ENCODE data around the gene RNF151.
A peak's percentile ranks its signal among the peaks of the same experiment; 100 is the strongest.
"Not testable (repeated sequence)": the region's sequence is repeated elsewhere in the genome, so short reads cannot be mapped to it uniquely, and the experiment has no call there.

RNF151 gene

DNA sequence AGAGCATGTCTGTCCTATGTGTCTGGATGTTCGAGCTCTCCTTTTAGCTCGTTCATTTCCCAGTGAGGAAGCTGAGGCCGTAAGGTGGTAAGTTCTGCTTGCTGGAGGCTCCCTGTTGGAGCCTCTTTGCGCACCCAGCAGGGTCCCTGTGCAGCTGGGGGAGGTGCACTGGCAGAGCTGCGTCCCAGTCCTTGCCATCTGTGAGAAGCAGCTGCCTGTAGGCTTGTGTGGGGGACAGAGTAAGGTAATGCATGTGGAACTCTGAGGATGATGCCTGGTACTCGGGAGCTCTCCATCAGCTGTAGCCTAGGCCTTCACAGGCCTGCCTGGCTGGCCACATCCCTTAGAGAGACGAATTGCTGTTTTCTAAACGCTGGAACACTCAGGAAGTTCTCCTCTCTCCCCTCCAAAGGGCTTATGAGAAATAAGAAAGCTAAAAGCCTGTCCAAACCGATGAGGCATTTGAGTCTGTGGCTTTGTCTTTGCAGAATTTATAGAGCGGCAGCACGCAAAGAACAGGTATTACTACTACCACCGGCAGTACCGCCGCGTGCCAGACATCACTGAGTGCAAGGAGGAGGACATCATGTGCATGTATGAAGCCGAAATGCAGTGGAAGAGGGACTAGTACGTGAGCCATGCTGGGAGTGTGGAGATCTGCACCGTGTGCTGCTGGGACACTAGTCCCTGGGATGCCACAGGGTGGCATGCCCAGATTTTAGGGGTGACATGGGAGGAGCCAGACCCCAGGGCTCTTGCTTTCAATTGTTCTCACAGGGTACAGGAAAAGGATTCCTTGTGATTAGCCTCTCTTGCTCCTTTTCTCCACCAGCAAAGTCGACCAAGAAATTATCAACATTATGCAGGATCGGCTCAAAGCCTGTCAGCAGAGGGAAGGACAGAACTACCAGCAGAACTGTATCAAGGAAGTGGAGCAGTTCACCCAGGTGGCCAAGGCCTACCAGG lies 5.7 kb upstream of the RNF151 start:
- no peak for DNase-seq (ENCODE audit: low spot score)

DNA sequence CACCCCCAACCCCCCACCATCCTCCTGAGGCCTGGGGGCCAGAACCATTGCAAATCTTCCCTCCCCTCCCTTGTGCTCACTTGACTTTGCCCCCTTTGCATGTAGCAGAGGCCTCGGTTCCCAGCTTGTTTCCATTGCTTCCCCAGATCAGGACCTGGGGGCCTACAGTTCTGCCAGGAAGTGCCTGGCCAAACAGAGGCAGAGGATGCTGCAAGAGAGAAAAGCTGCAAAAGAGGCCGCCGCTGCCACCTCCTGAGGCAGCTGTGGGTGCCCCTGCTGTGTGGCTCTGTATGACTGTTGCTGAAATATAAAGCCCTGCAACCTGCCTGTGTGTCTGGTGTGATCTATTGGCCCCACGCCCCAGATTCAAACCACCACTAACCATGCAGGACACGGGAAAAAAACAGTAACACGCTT lies 5.0 kb upstream of the RNF151 start:
- no peak for DNase-seq (ENCODE audit: low spot score)

DNA sequence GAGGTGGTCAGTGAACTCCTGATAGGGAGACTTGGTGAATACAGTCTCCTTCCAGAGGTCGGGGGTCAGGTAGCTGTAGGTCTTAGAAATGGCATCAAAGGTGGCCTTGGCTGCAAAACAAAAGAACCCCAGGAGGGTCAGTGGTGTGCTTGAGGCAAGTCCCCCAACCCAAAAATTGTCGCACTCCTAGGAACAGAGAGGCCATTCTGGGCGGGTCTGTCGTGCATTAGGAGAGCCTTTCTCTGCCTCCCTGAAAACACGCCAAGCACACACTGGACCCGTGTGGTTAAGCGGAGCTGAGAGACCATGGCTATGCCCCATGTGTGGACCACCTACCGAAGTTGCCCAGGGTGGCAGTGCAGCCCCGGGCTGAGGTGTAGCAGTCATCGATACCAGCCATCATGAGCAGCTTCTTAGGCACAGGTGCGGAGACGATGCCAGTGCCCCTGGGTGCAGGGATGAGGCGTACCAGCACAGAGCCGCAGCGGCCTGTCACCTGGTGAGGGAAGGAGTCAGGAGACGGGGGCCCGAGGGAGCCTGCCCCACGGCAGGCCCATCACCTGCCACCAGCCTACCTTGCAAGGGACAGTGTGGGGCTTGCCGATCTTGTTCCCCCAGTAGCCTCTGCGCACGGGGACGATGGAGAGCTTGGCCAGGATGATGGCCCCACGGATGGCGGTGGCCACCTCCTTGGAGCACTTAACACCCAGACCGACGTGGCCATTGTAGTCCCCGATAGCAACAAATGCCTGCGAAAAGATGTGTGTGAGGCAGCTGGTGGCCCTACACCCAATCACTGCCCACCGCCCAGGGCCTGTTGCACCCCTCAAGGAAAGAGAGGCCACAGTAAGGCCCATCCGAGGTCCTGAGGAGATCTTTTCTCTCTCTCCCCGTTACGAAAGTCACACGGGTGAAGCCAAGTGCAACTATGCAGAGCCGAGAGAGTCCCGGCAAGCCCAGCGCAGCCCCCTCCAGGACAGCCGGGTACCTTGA lies 4.2 kb upstream of the RNF151 start:
- not testable (repeated sequence) for DNase-seq (ENCODE audit: low spot score)

DNA sequence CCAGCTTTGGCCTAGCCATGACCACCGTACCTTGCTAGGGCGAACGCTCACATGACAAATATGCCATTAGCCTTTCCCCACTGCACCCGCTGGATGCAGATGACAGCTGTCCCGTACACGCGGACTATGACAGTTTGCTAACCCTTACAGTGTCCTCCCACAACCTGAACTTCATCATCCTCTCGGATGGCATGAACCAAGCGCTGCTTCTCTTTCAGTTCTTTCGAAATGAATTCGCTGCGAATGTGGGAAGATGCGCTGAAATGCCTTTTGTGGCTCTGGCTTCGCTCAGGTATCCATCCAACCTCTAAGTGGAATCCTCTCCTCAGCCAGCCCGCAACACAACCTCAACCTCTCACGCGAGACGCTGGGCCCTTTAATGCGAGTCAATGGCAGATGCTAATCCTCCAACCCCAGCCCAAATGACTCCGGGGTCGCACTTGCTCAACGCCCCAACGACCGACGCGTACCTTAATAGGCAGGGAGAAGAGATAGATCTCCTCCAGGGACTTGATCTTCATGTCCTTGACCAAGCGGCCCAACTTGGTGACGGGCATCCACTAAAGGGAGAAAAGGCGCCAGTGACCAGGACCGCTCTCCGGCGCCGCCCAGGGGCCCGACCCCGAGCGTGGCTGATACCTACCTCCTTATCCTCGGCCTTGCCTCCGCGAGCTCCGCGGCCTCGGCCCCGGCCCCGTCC lies 2.7 kb upstream of the RNF151 start:
- DNase-seq (ENCODE audit: low spot score): no peak

DNA sequence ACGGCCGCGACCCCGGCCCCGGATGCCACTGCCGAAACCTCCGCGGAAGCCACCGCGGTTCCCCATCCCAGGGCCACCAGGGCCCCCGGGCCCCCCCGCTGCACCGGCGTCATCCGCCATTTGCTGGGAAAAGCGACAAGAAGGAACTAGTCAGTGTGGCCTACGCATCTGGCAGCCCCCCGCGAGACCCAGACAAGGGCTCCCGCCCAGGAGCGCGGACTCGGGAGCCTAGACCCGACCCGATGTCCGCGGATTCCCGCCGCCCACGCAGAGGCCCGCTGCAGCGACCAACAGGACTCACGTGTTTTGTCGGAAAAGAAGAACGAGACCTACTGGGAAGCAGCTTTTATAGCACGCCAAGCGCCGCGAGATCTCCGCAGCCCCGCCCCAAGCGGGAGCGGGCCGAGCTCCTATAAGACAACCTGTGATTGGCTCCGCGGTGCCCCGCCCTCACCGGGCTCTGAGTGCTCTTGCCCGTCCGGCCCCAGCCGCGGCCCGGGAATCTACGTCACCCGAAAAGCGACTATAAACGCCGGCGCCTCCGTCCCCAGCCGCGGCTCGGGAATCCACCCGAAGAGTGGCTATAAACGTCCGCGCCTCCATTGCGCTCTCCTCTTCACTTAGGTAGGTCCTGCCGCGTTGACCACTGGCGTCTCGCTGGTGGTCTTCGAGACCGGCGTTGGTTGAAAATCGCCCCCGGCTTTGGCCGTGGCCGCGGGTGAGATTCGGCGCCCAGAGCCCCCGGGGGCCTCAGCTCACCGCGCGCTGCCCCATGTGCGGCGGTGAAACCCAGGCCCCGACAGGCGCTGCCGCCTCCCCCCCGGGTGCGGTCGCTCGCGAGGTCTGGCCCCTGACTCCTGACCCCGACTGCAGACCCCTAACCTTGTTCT lies 1.9 kb upstream of the RNF151 start, which contains the start of gene RPS2:
Gene RPS2 (minus strand): TSS at position 321 of the 890 bp plus-strand sequence. CDS start 201 bp downstream, at position 120.
- peak; percentile 100 for DNase-seq (ENCODE audit: low spot score)

DNA sequence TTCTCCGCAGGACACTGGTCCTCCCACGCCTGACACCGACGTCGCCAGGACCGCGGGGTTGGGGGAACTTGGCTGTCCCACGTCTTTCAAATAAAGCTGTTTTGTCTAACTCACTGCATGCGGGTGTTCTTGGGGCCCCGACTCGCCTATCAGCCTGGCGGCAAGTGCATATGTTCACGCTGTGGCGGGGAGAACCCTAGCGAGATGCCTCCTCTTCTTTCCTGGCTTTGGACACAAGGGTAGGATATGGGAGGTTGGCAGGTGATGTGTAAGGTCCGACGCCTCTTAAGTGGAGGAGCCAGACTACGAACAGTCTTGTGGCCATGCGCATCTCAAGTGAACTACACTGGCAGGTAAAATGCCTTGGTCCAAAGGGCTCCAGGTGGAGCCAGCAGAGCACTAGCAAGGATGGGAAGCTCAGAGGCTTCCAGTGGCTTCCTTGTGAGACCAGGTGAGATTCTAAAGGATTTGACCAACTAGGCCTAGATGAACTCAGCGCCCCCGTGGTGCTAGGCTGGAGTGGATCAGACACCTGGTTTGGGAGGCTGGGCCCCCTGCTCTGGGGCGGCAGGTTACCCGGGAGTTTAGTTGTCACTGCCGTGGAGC lies 1.2 kb upstream of the RNF151 start:
- DNase-seq (ENCODE audit: low spot score): no peak

DNA sequence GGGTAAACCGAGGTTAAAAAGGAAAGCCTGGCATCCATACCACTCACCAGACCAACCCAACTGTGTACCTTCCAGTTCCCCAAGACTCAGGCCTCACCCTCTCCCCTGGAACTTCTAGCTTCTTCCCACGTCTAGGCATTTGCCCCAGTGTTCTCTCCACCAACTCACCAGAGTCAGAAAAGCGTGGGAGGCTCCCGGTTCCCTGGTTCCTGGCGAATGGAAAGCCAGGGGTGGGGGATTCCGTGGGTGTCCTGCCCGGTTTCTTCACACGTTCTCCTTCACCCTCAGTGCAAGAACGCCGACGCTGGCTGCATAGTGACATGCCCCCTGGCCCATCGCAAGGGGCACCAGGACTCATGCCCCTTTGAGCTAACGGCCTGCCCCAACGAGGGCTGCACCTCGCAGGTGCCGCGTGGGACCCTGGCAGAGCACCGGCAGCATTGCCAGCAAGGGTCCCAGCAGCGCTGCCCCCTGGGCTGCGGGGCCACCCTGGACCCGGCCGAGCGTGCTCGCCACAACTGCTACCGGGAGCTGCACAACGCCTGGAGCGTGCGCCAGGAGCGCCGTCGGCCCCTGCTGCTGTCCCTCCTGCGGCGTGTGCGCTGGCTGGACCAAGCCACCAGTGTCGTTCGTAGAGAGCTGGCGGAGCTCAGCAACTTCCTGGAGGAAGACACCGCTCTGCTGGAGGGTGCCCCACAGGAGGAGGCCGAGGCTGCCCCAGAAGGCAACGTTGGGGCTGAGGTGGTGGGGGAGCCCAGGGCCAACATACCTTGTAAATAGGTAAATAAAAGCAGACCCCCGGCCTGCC lies 1.7 kb downstream of the RNF151 start:
- no peak for DNase-seq (ENCODE audit: low spot score)

DNA sequence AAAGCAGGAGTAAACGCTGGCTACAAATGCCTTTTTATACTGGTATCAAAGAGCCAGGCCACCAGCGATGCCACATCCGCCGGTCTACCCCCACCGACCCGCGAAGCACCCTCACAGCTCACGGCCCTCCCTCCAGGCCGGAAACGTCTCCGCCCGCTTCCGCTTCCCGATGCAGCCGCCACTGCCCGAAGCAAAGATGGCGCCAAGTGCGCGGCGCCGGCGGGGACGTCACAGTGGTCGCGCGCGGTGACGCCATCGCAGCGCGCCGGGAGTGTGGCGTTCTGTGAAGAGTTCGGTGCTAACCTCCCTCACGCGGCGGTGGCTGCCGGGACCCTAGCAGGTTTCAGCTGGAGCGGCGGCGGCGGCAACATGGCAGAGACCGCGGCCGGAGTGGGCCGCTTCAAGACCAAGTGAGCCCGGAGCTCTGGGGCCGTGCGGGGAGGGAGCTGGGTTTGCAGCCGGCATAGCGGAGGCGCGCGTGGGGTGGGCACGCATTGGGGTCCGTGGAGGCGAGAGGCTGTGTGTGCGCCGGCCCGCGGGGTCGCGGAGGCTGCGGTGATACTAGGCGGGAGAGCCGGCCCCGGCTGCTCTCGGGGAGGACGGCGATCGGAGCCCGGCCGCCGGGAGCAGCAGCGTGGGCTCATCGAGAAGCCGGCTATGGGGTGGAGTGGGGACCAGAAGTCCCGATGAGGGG lies 5.3 kb downstream of the RNF151 start, which contains the start of gene TBL3:
Gene TBL3 (plus strand): TSS at position 258 of the 694 bp plus-strand sequence. CDS start 112 bp downstream, at position 370.
- DNase-seq (ENCODE audit: low spot score): peak; percentile 97

DNA sequence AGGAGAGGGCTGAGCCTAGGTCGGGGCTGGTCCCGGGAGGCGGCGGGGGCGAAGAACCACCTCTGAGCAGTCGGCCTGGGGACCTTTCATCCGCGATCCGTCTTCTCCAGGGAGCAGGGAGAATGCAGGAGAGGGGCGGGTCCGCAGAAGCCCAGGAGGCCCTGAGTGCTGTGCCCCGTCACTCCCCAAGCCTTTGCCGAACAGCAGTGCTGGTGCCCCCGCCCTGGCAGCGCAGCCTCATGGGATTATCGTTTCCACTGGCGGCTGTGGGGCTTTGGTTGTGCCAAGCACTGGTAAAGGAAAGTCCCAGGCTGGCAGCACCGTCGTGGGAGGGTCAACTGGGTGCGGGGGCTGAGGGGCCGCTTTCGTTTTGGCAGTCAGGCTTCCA lies 5.8 kb downstream of the RNF151 start:
- peak; percentile 58 for DNase-seq (ENCODE audit: low spot score)

DNA sequence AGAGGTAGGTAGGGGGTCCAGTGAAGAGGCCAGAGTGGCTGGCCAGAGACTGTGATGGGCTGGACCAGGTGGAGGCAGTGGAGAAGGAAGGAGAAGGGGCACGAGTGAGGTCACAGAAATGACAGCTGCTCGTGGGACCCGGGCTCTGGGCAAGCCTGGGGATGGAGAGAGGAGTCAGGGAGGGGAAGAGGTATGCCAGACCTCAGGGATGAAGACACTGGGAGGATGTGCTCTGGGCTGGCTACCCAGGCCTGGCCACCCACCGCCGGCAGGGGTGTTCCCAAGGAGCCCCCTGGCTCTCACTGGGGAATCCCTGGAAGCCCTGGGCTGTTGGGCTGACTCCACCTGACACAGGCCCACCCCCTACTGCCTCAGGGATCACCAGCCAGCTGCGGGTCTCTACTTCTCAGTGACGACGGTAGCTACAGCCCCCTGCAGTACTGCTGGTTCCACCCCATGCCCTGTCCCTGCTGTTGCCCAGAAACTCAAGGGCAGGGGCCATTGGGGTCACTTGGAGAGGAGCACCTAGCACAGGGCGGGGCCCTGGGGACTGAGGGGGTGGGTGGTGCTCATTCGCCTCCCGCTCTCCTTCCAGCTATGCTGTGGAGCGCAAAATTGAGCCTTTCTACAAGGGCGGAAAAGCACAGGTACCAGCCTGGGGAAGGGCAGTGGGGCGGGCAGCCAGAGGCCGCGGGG lies 7.0 kb downstream of the RNF151 start:
- DNase-seq (ENCODE audit: low spot score): no peak

DNA sequence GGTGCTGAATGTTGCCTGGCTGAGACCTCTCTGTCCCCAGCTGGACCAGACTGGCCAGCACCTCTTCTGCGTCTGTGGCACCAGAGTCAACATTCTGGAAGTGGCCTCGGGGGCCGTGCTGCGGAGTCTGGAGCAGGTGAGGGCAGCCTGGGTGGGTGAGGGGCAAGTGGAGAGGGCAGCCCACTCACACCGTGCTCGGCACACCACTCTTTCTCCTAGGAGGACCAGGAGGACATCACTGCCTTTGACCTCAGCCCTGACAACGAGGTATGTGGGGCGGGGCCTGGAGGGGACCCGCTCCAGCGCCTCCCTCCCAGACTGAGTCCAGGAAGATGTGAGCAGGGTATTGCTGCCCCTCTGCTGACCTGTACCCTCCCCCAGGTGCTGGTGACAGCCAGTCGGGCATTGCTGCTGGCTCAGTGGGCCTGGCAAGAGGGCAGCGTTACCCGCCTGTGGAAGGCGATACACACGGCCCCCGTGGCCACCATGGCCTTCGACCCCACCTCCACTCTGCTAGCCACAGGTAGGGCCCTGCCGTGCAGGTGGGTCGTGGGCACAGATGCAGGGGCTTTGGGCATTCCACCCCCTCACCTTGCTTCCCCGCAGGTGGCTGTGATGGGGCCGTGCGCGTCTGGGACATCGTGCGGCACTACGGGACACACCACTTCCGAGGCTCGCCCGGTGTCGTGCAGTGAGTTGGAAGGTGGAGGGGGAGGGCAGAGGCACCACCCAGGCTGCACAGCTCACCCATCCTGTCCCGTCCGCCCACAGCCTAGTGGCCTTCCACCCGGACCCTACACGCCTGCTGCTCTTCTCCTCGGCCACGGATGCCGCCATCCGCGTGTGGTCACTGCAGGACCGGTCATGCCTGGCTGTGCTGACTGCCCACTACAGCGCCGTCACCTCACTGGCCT lies 7.8 kb downstream of the RNF151 start:
- no peak for DNase-seq (ENCODE audit: low spot score)

DNA sequence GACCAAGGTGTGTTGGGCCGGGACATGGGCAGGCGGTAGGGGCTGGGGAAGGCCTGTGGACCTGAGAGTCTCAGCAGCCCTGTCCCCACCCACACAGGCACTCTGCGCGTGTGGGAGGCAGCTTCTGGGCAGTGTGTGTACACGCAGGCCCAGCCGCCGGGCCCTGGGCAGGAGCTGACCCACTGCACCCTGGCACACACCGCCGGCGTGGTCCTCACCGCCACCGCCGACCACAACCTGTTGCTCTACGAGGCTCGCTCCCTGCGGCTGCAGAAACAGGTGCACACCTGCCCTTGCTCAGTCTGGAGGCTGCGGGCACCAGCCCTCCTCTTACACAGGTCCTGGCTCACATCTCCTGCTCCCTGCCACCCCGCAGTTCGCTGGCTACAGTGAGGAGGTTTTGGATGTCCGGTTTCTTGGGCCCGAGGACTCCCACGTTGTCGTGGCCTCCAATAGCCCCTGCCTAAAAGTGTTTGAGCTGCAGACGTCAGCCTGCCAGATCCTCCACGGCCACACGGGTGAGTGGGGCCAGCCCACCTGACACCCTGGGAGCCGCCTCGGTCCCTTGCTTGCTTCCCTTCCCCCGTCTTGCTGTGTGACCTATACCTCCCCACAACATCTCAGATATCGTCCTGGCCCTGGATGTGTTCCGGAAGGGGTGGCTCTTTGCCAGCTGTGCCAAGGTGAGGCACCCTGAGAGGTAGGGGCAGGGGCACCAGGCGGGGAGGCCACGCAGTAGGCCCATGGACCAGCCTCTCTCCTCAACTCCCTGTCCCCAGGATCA lies 9.0 kb downstream of the RNF151 start:
- no peak for DNase-seq (ENCODE audit: low spot score)

DNA sequence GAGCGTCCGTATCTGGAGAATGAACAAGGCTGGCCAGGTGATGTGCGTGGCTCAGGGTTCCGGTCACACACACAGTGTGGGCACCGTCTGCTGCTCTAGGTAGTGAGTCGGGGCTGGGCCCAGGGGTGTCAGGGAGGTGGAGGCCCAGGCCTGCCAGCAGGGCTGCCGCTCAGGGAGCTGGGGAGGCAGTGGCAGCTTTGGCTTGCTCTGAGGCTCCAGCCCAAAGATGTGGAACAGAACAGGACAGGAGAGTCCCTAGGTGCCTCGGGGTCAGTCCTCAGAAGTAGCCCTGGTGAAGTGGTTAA lies 9.5 kb downstream of the RNF151 start:
- no peak for DNase-seq (ENCODE audit: low spot score)

DNA sequence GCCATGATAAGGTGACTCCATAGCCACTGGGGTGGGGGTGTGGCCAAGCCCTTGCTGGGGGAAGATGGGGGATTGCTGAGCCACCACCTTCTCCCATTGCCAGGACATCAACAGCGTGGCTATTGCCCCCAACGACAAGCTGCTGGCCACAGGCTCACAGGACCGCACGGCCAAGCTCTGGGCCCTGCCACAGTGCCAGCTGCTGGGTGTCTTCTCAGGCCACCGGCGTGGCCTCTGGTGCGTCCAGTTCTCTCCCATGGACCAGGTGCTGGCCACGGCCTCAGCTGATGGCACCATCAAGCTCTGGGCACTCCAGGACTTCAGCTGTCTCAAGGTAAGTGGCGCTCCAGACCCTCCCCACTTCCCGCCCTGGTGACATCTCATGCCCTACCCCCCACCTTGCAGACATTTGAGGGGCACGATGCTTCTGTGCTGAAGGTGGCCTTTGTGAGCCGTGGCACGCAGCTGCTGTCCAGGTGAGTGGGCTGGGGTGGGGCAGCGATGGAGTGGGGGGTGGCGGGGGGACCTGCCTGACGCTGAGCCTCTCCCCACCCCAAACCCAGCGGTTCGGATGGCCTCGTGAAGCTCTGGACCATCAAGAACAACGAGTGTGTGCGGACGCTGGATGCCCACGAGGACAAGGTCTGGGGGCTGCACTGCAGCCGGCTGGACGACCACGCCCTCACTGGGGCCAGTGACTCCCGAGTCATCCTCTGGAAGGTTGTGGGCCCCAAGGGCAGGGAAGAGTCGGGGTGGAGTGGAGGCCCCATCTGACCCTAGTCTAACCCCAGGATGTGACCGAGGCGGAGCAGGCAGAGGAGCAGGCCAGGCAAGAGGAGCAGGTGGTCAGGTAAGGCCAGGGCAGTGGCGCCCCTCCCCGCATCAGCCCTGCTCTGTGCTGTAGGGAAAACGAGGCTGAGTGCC lies 10.6 kb downstream of the RNF151 start:
- no peak for DNase-seq (ENCODE audit: low spot score)

DNA sequence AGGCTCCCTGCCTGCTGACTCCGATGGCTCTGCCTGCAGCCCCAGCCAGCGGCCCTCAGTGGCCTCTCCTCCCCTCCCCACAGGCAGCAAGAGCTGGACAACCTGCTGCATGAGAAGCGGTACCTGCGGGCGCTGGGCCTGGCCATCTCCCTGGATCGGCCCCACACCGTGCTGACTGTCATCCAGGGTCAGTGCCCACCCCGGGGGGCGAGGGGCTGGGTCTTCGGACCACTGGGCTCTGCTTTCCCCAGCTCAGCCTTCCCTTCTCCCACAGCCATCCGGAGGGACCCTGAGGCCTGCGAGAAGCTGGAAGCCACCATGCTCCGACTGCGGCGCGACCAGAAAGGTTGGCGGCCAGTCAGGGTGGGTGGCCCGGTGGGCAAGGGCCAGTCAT lies 11.2 kb downstream of the RNF151 start:
- DNase-seq (ENCODE audit: low spot score): no peak

Measured in hepatic stellate cell (primary cell).